Activated CD8-positive, alpha-beta memory T cell treated with anti-CD3 and anti-CD28 coated beads for 4 hours (primary cell): ENCODE measurements around the gene NEK6.

ENCODE experiments used
- DNase-seq, 2 donors: peaks; one replicate each; pipeline ENCODE4 v3.0.0-alpha.2; 2020; ENCODE audit warnings: low read depth in 2 of 2

Gene NEK6

GRCh38 chr9:124342776-124343485 is 85.2 kb downstream of the NEK6 start:
- no peak for DNase-seq

- no peak for DNase-seq
These were observed 86.0 kb downstream of the NEK6 start for GRCh38 chr9:124343533-124344290.

GRCh38 chr9:124344291-124345050 is 86.7 kb downstream of the NEK6 start:
- no peak for DNase-seq

GRCh38 chr9:124345063-124345462 is 87.3 kb downstream of the NEK6 start:
- no peak for DNase-seq

- DNase-seq, result no peak
These were observed 88.1 kb downstream of the NEK6 start for GRCh38 chr9:124345751-124346281.

- no peak for DNase-seq
These were observed 88.8 kb downstream of the NEK6 start for GRCh38 chr9:124346347-124347163.

- DNase-seq, result no peak
These were observed 89.6 kb downstream of the NEK6 start for GRCh38 chr9:124347206-124347967.

GRCh38 chr9:124347968-124348358 is 90.2 kb downstream of the NEK6 start:
- DNase-seq, result no peak

GRCh38 chr9:124348363-124348762 is 90.6 kb downstream of the NEK6 start:
- no peak for DNase-seq

- DNase-seq, result no peak
These were observed 91.1 kb downstream of the NEK6 start for GRCh38 chr9:124348831-124349230.

- no peak for DNase-seq
These were observed 91.5 kb downstream of the NEK6 start for GRCh38 chr9:124349267-124349666.

- DNase-seq, result no peak
These were observed 92.1 kb downstream of the NEK6 start for GRCh38 chr9:124349675-124350493.

GRCh38 chr9:124350494-124351263 is 92.9 kb downstream of the NEK6 start:
- no peak for DNase-seq

- DNase-seq, result no peak
These were observed 94.1 kb downstream of the NEK6 start for GRCh38 chr9:124351672-124352468.

GRCh38 chr9:124352616-124353015 is 94.9 kb downstream of the NEK6 start:
- DNase-seq, result no peak

GRCh38 chr9:124353166-124353768 is 95.5 kb downstream of the NEK6 start:
- DNase-seq, result no peak

GRCh38 chr9:124353811-124354274 is 96.1 kb downstream of the NEK6 start:
- no peak for DNase-seq
